Measurements from ENCODE around the gene TMEM221. TPM values are rescaled to one million over a fixed set of nuclear protein-coding genes. Genes with fewer than 3 reads are reported as not detected.

TMEM221 gene
- total and polyA plus RNA-seq, 2 experiments from 2014 or later, result 1.0 to 2.5 TPM

DNA sequence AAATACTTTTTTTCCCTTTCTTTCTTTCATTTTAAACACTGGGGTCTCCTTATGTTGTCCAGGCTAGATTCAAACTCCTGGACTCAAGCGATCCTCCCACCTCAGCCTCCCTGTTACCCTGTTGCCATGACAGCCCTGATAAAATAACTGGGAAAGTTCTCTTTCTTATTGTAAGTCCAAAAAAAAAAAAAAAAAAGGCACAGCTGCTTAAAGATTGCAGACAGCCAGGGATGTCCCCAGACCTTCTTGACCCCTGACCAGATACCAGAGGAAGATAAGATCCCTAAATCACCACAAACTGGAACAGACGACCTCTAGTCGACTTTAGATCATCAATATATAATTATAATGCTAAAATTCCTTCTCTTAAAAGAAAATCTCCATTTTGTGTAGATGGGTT, 29.8 kb downstream of the TMEM221 start:
- no peak for TF ChIP-seq CTCF (IDR thresholded peaks at IDR 0.05; ENCODE audit: poor library complexity)
- TF ChIP-seq EZH2 (IDR thresholded peaks at IDR 0.05; ENCODE audit: borderline replicate concordance), result no peak
- no peak for TF ChIP-seq EZH2phosphoT487 (IDR thresholded peaks at IDR 0.05; ENCODE audit: low read depth, severe bottlenecking, unreplicated experiment)
- H4K20me1 ChIP-seq (ENCODE audit: insufficient read depth, poor library complexity, severe bottlenecking), result no peaks in the 10 kb centered on the region
- peak overlapping the region; percentile 76 for H3K27ac ChIP-seq
- H3K79me2 ChIP-seq, result peaks cover 2% of the 10 kb centered on the region
- H2AFZ ChIP-seq, result peak overlapping the region; percentile 64
- no peaks in the 10 kb centered on the region for H3K36me3 ChIP-seq (replicated peaks; ENCODE audit: insufficient read depth, low read depth)
- no peaks in the 10 kb centered on the region for H3K9me3 ChIP-seq (ENCODE audit: low read depth)
- peaks cover 12% of the 10 kb centered on the region for H3K4me1 ChIP-seq (ENCODE audit: insufficient read depth)
- peak overlapping the region; percentile 75 for H3K4me2 ChIP-seq
- H3K4me3 ChIP-seq, result peak overlapping the region; percentile 13
- 40% methylated on average over 3 of the region's 3 CpGs for WGBS (ENCODE audit: low lambda C conversion rate, missing lambda C conversion rate)
- no peaks in the 10 kb centered on the region for H3K27me3 ChIP-seq
- no peak for DNase-seq (ENCODE audit: low spot score)
- no peaks in the 10 kb centered on the region for H3K9me2 ChIP-seq (replicated peaks; ENCODE audit: insufficient read depth)

GRCh38 chr19:17415121-17415520, 33.3 kb downstream of the TMEM221 start:
- Histone ChIP-seq H3K27ac (peak overlapping the region; percentile 60), H3K9me2 (replicated peaks; ENCODE audit: insufficient read depth) (no peaks in the 10 kb centered on the region), H3K36me3 (replicated peaks; ENCODE audit: insufficient read depth, low read depth) (no peaks in the 10 kb centered on the region), H3K4me2 (peak overlapping the region; percentile 79), H3K27me3 (no peaks in the 10 kb centered on the region), H3K9me3 (ENCODE audit: low read depth) (no peaks in the 10 kb centered on the region), H2AFZ (peak overlapping the region; percentile 61), H3K4me3 (peak overlapping the region; percentile 14), H3K4me1 (ENCODE audit: insufficient read depth) (peaks cover 17% of the 10 kb centered on the region), H3K79me2 (no peaks in the 10 kb centered on the region), H4K20me1 (ENCODE audit: insufficient read depth, poor library complexity, severe bottlenecking) (no peaks in the 10 kb centered on the region)
- no peak for TF ChIP-seq EZH2phosphoT487 (IDR thresholded peaks at IDR 0.05; ENCODE audit: low read depth, severe bottlenecking, unreplicated experiment)
- no peak for TF ChIP-seq CTCF (IDR thresholded peaks at IDR 0.05; ENCODE audit: poor library complexity)
- TF ChIP-seq EZH2 (IDR thresholded peaks at IDR 0.05; ENCODE audit: borderline replicate concordance), result no peak
- DNase-seq (ENCODE audit: low spot score), result no peak
- 27% methylated on average over 6 of the region's 6 CpGs for whole genome bisulfite sequencing (ENCODE audit: low lambda C conversion rate, missing lambda C conversion rate)

DNA sequence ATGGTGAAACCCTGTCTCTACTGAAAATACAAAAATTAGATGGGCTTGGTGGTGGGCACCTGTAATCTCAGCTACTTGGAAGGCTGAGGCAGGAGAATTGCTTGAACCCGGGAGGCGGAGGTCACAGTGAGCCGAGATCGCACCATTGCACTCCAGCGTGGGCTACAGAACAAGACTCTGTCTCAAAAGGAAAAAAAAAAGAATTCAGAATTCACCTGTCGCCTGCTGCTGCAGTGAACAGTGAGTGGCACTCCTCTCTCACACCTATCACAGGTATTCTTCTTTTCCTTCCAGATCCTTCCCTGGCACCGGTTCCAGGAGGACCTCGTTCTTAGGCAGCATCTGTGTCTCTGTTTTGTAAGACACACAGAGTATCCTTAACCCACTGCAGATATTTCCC, 34.4 kb downstream of the TMEM221 start:
- Histone ChIP-seq H3K9me3 (ENCODE audit: low read depth) (no peaks in the 10 kb centered on the region), H2AFZ (no peak overlapping the region), H3K36me3 (replicated peaks; ENCODE audit: insufficient read depth, low read depth) (no peaks in the 10 kb centered on the region), H3K4me3 (no peak overlapping the region), H3K27me3 (no peaks in the 10 kb centered on the region), H3K79me2 (no peaks in the 10 kb centered on the region), H3K4me2 (no peak overlapping the region), H4K20me1 (ENCODE audit: insufficient read depth, poor library complexity, severe bottlenecking) (no peaks in the 10 kb centered on the region), H3K9me2 (replicated peaks; ENCODE audit: insufficient read depth) (no peaks in the 10 kb centered on the region), H3K27ac (no peak overlapping the region), H3K4me1 (ENCODE audit: insufficient read depth) (peaks cover 15% of the 10 kb centered on the region)
- TF ChIP-seq EZH2phosphoT487 (IDR thresholded peaks at IDR 0.05; ENCODE audit: low read depth, severe bottlenecking, unreplicated experiment) (no peak), EZH2 (IDR thresholded peaks at IDR 0.05; ENCODE audit: borderline replicate concordance) (no peak), CTCF (IDR thresholded peaks at IDR 0.05; ENCODE audit: poor library complexity) (no peak)
- 79% methylated on average over 8 of the region's 8 CpGs for WGBS (ENCODE audit: low lambda C conversion rate, missing lambda C conversion rate)
- no peak for DNase-seq (ENCODE audit: low spot score)

DNA sequence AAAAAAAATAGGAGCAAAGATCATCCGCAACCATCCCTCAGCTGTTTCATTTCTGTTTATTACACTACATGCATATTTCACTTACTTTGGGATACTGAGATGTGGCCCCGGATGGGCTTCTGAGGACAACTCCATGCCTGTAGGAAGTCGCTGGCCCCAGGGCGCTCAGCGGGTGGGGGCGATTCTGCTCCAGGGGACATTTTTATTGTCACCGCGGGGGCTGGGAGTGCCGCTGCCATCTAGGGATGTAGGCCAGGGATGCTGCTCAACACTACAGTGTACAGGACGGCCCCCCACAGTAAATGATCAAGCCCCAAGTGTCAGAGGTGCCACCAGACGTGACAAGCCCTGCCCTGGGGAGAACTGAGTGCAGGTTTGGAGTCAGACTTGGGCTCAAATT, 36.7 kb downstream of the TMEM221 start:
- H3K36me3 ChIP-seq (replicated peaks; ENCODE audit: insufficient read depth, low read depth), result no peaks in the 10 kb centered on the region
- H3K79me2 ChIP-seq, result no peaks in the 10 kb centered on the region
- no peak overlapping the region for H3K4me3 ChIP-seq
- DNase-seq (ENCODE audit: low spot score), result no peak
- no peaks in the 10 kb centered on the region for H3K9me3 ChIP-seq (ENCODE audit: low read depth)
- H3K27me3 ChIP-seq, result no peaks in the 10 kb centered on the region
- no peak overlapping the region for H3K4me2 ChIP-seq
- H2AFZ ChIP-seq, result no peak overlapping the region
- no peak overlapping the region for H3K27ac ChIP-seq
- no peaks in the 10 kb centered on the region for H3K9me2 ChIP-seq (replicated peaks; ENCODE audit: insufficient read depth)
- TF ChIP-seq EZH2 (IDR thresholded peaks at IDR 0.05; ENCODE audit: borderline replicate concordance) (no peak), CTCF (IDR thresholded peaks at IDR 0.05; ENCODE audit: poor library complexity) (no peak), EZH2phosphoT487 (IDR thresholded peaks at IDR 0.05; ENCODE audit: low read depth, severe bottlenecking, unreplicated experiment) (no peak)
- WGBS (ENCODE audit: low lambda C conversion rate, missing lambda C conversion rate), result 71% methylated on average over 11 of the region's 11 CpGs
- H4K20me1 ChIP-seq (ENCODE audit: insufficient read depth, poor library complexity, severe bottlenecking), result no peaks in the 10 kb centered on the region
- peaks cover 11% of the 10 kb centered on the region for H3K4me1 ChIP-seq (ENCODE audit: insufficient read depth)
